SIG-M5 (cell line): ENCODE data around the gene HSPA2.
"Not testable (repeated sequence)": the region's sequence is repeated elsewhere in the genome, so short reads cannot be mapped to it uniquely, and the experiment has no call there.

Experiments used
- DNase-seq: peaks from one replicate; lab custom pipeline; 2025; lab: John Stamatoyannopoulos, UW

The HSPA2 gene

GRCh38 chr14:64515053-64515452, 25.5 kb upstream of the HSPA2 start:
- DNase-seq = no peak

- DNase-seq = no peak
Measured at GRCh38 chr14:64516969-64517368, 23.6 kb upstream of the HSPA2 start.

DNA sequence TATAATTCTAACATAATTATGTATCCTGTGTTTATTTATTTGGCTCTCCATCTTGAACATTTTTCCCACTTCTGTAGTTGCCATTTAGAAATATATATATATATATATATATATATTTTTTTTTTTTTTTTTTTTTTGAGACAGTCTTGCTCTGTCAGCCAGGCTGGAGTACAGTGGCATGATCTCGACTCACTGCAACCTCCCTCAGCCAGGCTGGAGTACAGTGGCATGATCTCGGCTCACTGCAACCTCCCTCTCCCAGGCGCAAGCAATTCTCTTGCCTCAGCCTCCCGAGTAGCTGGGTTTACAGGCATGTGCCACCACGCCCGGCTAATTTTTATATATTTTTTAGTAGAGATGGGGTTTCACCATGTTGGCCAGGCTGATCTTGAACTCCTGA, 22.9 kb upstream of the HSPA2 start:
- not testable (repeated sequence) for DNase-seq

- DNase-seq = no peak
Measured at GRCh38 chr14:64518229-64518628, 22.3 kb upstream of the HSPA2 start.

GRCh38 chr14:64520699-64521098, 19.8 kb upstream of the HSPA2 start:
- no peak for DNase-seq

DNA sequence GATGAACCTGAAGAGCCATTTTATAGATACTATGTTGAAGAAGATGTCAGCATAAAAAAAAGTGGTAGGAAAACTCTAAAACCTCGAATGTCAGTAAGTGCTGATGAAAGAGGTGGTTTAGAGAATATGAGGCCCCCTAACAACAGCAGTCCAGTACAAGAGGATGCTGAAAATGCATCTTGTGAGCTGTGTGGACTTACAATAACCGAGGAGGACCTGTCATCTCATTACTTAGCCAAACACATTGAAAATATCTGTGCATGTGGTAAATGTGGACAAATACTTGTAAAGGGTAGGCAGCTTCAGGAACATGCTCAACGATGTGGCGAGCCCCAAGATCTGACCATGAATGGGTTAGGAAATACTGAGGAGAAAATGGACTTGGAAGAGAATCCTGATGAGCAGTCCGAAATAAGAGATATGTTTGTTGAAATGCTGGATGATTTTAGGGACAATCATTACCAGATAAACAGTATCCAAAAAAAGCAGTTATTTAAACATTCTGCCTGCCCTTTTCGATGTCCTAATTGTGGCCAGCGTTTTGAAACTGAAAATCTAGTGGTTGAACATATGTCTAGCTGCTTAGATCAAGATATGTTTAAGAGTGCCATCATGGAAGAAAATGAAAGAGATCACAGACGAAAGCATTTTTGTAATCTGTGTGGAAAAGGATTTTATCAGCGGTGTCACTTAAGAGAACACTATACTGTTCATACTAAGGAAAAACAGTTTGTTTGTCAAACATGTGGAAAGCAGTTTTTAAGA, 17.8 kb upstream of the HSPA2 start:
- no peak for DNase-seq

DNA sequence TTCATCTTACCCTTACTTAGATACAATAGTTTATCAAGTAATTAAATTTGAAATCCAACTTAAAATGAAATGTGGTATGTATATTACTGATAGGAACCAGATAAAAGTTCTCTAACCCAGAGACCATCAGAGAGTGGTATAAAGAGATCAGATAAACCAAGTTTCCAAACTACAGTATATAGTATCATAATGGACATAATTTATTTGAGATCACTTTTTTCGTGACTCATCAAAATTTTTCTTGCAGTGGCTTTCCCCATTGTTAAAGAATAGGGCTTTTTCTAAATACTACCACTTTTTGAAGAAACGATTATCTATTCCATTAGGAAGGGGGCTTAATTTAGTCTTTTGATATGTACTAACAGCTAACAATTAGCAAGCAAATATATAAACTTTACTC, 15.2 kb upstream of the HSPA2 start:
- DNase-seq = no peak

- DNase-seq = no peak
Measured at GRCh38 chr14:64531567-64531966, 9.0 kb upstream of the HSPA2 start.

- DNase-seq = no peak
Measured at GRCh38 chr14:64536488-64537245, 3.9 kb upstream of the HSPA2 start.

DNA sequence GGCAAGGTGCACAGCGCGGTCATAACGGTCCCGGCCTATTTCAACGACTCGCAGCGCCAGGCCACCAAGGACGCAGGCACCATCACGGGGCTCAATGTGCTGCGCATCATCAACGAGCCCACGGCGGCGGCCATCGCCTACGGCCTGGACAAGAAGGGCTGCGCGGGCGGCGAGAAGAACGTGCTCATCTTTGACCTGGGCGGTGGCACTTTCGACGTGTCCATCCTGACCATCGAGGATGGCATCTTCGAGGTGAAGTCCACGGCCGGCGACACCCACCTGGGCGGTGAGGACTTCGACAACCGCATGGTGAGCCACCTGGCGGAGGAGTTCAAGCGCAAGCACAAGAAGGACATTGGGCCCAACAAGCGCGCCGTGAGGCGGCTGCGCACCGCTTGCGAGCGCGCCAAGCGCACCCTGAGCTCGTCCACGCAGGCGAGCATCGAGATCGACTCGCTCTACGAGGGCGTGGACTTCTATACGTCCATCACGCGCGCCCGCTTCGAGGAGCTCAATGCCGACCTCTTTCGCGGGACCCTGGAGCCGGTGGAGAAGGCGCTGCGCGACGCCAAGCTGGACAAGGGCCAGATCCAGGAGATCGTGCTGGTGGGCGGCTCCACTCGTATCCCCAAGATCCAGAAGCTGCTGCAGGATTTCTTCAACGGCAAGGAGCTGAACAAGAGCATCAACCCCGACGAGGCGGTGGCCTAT, 875 bp downstream of the HSPA2 start:
- DNase-seq = no peak

GRCh38 chr14:64541972-64542835, 1.7 kb downstream of the HSPA2 start:
- DNase-seq = no peak

- no peak for DNase-seq
Measured at GRCh38 chr14:64542836-64543201, 2.3 kb downstream of the HSPA2 start.

DNA sequence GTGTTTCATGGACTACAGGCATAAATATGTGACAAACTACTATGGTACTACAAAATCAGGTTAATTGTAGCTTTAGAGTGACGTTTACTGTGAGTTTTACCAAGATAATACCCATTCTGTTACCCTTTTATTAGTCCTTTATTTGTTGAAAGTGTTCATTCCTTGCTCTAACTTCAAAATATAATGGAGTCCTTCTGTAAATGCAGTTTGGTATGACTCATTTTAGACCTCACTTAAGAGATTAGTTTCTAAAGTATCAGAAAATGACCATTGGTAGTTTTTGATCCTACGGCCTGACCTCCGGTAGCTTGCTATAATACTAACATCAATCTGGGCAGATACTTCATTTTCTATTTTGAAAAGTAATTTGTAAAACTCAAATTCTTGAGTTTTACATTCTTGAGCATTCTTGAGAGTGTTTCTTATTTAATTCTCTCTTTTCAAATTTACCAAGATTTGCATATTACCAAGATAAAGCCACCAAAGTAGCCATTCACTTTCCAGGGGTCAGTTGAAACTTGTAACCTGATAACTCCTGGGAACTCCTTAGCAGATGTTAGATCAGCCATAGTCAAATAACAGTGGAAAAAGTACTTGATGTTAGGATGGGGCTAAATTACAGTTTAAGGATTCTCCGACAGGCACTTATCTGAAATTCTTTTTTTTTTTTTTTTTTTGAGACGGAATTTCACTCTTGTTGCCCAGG, 4.2 kb downstream of the HSPA2 start:
- no peak for DNase-seq

DNA sequence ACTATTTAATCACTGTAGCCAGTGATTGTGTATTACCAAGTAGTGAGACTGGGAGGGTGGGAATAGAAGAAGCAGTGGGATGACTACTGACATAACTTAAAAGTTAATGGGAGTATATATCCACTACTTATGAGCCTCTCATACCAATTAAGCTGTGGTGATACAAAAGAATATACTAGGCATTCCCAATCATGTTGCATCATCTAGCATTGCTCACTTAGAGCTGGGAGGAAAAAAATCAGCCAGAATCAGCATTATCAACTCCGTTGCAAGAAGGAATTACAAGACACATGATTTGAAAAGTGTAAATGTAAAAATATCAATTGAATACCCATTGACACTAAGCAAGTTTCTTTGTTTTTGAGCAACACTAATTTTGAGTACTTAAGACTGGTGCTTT, 8.5 kb downstream of the HSPA2 start:
- no peak for DNase-seq

DNA sequence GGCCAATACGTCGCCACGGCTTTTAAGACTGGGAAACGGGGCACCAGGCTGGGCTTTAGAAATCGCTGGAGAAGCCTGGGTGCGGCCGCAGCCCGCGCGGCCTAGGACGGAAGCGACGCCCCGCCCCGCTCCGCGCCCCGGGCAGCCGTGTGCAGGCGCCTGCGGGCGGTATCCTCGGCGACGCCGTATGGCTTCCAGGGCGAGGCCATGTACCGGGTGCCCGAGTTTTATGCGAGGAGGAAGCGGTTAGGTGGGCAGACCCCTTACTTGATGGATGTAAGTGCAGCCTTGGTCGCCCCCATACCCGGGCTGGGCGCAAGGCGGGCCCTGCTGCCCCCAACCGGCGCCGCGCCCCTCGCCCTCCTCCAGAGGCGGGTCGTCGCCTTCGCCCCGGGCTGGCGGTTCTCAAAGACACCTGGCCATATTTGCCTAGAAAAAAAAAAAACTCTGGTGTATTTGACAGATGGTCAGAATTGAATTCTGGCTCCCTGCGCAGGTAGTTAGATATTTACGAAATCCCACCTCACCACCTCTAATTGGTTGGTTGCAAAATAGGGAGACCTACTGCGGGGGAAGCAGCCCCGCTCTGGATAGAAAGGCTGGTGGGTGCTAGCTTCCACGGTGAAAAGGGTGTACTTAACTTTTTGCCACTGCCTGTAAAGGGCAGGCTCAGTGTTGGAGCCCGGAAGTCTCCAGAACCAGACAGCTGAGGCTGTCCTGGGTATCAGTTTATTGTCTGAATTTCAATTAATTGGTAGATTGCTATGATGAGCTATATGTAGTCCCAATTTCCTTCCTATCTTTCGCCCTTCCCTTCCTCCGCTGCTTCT, 9.5 kb downstream of the HSPA2 start, which contains the start of gene PPP1R36:
TSS of gene PPP1R36 (plus strand) at position 171 of the 830 bp plus-strand sequence. CDS start at position 208, 37 bp downstream.
- DNase-seq = no peak

GRCh38 chr14:64550621-64551333, 10.2 kb downstream of the HSPA2 start:
- no peak for DNase-seq

DNA sequence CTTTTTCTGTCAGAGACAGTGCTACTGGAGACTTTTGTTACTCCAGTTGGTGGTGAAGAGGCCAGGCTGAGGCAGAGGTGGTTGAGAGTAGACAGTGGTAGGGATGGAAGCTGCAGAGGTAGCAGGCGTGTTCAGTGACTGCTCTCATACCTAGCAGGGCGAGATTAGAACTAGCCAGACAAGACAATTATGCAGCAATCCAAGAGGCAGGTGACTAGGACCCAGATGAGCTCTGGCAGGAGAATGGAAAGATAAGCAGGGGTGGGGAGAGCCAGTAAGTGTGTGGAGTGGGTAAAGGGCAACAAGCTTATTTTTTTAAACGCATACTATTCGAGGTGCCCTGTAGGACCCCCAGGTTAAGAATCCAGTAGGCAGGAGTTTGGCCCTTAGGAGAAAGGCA, 14.0 kb downstream of the HSPA2 start:
- DNase-seq = no peak

DNA sequence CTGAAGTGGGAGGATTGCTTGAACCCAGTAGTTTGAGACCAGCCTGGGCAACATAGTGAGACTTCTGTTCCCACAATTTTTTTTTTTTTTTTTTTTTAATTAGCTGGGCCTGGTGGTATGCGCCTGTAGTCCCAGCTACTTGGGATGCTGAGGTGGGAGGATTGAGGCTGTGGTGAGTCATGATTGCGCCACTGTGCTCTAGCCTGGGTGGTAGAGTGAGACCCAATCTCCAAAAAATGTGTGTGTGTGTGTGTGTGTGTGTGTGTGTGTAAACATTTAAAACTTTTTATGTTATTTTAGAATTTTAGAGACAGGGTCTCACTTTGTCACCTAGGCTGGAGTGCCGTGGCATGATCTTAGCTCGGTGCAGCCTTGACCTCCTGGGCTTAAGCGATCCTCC, 16.0 kb downstream of the HSPA2 start:
- no peak for DNase-seq

GRCh38 chr14:64558216-64558615, 17.7 kb downstream of the HSPA2 start:
- DNase-seq = not testable (repeated sequence)

GRCh38 chr14:64561631-64562030, 21.1 kb downstream of the HSPA2 start:
- no peak for DNase-seq
